Lower leg skin (tissue), 3 donors: ENCODE data around the gene SLC44A3.

ENCODE experiments used
- CTCF ChIP-seq, 3 donors: fragments of 450-650 bp; IDR thresholded peaks; one replicate each; pipeline ENCODE4 v1.5.1; 2016; ENCODE audit warnings: antibody characterized with exemption in 3 of 3, mild to moderate bottlenecking in 3 of 3, moderate library complexity in 2 of 3
- POLR2A ChIP-seq, 2 donors: fragments of 450-650 bp; IDR thresholded peaks; one replicate each; pipeline ENCODE4 v1.6.1; 2016 to 2017; ENCODE audit warnings: antibody characterized with exemption in 2 of 2, mild to moderate bottlenecking in 1 of 2, moderate library complexity in 1 of 2

DNA sequence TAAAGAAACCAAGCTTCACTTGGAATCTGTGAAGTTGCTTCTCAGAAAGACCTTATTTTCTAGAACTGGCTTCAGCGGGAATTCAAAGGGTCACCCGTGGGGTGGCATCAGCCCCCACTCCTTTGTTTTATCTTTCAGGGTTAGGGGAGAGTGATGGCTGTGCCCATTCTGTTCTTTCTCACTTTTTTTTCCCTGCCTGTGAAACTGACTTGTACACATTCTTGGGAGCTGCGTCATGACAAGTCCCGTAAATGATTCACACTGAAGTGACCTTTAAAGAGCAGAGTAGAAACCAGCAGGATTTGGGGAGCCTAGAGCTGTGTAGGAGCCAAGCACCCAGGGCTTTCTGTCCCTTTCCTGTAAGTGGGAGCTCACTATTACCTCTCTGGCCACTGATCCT is 43.8 kb downstream of the SLC44A3 start:
- TF ChIP-seq CTCF (IDR thresholded peaks at IDR 0.05), result no peak
- no peak for TF ChIP-seq POLR2A (IDR thresholded peaks at IDR 0.05)
